Stimulated activated CD8-positive, alpha-beta memory T cell treated with anti-CD3 and anti-CD28 coated beads, Interleukin-12 subunit alpha, Interleukin-12 subunit beta, amount 100 ng/mL, for 1 hour (primary cell): ENCODE results near the gene PLEKHJ1.

Experiments used
- DNase-seq: peaks from one replicate; pipeline ENCODE4 v3.0.0-alpha.2; 2020; ENCODE audit warnings: low read depth

The PLEKHJ1 gene

GRCh38 chr19:2195914-2196313, 40.2 kb downstream of the PLEKHJ1 start:
- DNase-seq: no peak

GRCh38 chr19:2195361-2195760, 40.8 kb downstream of the PLEKHJ1 start:
- no peak for DNase-seq

- no peak for DNase-seq
These were observed 41.5 kb downstream of the PLEKHJ1 start for GRCh38 chr19:2194513-2195078.

- no peak for DNase-seq
These were observed 42.3 kb downstream of the PLEKHJ1 start for GRCh38 chr19:2193807-2194206.

GRCh38 chr19:2192862-2193261, 43.3 kb downstream of the PLEKHJ1 start:
- no peak for DNase-seq

- no peak for DNase-seq
These were observed 44.4 kb downstream of the PLEKHJ1 start for GRCh38 chr19:2191456-2192310.

GRCh38 chr19:2190848-2191455, 45.2 kb downstream of the PLEKHJ1 start:
- no peak for DNase-seq

GRCh38 chr19:2189880-2190279, 46.2 kb downstream of the PLEKHJ1 start:
- no peak for DNase-seq

- no peak for DNase-seq
These were observed 47.3 kb downstream of the PLEKHJ1 start for GRCh38 chr19:2188708-2189385.

GRCh38 chr19:2187159-2187558, 49.0 kb downstream of the PLEKHJ1 start:
- no peak for DNase-seq

GRCh38 chr19:2186071-2186846, 49.9 kb downstream of the PLEKHJ1 start:
- no peak for DNase-seq

GRCh38 chr19:2185734-2186070, 50.4 kb downstream of the PLEKHJ1 start:
- DNase-seq: no peak

GRCh38 chr19:2184422-2184975, 51.6 kb downstream of the PLEKHJ1 start:
- no peak for DNase-seq
